Activated CD4-positive, CD25-positive, alpha-beta regulatory T cell treated with anti-CD3 and anti-CD28 coated beads, Interleukin-2, amount 50 U/mL, for 16 hours (primary cell): Measurements from ENCODE around the gene ZNF438.
"Not testable (repeated sequence)": the region's sequence is repeated elsewhere in the genome, so short reads cannot be mapped to it uniquely, and the experiment has no call there.

Experiments used
- DNase-seq: peaks from one replicate; pipeline ENCODE4 v3.0.0-alpha.2; 2020; ENCODE audit warnings: low read depth, low spot score

The ZNF438 gene, protein sequence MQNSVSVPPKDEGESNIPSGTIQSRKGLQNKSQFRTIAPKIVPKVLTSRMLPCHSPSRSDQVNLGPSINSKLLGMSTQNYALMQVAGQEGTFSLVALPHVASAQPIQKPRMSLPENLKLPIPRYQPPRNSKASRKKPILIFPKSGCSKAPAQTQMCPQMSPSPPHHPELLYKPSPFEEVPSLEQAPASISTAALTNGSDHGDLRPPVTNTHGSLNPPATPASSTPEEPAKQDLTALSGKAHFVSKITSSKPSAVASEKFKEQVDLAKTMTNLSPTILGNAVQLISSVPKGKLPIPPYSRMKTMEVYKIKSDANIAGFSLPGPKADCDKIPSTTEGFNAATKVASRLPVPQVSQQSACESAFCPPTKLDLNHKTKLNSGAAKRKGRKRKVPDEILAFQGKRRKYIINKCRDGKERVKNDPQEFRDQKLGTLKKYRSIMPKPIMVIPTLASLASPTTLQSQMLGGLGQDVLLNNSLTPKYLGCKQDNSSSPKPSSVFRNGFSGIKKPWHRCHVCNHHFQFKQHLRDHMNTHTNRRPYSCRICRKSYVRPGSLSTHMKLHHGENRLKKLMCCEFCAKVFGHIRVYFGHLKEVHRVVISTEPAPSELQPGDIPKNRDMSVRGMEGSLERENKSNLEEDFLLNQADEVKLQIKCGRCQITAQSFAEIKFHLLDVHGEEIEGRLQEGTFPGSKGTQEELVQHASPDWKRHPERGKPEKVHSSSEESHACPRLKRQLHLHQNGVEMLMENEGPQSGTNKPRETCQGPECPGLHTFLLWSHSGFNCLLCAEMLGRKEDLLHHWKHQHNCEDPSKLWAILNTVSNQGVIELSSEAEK

DNA sequence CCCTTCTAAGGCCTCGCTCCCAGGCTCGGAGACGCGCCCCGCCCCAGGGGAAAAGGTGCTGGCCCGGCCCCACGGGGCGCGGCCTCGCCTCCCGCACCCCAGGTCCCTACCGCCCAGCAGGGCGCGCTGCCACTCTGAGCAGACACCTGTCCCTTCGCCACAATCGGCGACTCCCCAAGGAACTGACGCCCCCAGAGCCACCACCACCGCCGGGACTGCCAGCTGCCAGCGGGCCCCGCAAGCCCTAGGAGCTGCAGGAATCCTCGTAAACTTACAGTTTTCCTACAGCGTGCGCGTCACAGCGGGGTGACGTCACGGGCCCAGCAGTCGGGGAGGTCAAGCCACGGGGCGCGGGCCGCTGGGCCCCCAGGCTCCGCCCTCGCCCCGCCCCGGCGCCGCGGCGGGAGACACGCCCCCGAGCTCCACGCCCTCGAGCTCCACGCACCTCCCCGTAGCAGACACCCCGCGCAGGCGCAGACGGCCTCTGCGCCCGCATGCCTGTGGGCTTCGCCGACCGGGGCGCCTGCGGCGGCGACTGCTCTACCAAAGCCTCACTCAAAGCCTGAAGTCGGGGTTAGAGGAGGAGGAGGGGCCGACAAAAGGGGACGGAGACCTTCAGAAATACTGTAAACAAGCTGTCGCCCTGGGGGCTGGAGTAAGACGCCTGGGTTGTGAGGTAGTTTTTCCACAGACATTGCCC, at the start of gene ZNF438:
TSS of gene ZNF438 (minus strand) at position 308 of the 700 bp plus-strand sequence. CDS start 154,831 bp downstream, outside the sequence.
- peak; percentile 86 for DNase-seq

DNA sequence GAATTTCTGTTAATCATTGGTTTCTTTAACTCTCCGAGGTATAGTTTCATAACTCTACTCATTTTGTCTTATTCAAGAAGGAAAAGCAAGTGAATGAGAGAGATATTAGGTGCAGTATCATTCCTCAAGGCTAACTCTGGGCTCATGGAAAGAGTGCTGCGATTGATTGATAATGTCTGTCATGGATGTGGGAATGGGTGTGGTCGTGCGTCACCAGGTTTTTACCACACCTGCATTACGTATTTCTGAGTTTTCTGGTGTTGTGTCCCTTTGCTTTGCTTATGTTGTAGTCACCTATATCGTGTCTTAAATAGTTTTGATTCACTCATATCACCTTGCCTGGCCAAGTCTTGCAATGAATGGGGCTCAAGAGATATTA, 44.9 kb upstream of the ZNF438 start:
- no peak for DNase-seq

DNA sequence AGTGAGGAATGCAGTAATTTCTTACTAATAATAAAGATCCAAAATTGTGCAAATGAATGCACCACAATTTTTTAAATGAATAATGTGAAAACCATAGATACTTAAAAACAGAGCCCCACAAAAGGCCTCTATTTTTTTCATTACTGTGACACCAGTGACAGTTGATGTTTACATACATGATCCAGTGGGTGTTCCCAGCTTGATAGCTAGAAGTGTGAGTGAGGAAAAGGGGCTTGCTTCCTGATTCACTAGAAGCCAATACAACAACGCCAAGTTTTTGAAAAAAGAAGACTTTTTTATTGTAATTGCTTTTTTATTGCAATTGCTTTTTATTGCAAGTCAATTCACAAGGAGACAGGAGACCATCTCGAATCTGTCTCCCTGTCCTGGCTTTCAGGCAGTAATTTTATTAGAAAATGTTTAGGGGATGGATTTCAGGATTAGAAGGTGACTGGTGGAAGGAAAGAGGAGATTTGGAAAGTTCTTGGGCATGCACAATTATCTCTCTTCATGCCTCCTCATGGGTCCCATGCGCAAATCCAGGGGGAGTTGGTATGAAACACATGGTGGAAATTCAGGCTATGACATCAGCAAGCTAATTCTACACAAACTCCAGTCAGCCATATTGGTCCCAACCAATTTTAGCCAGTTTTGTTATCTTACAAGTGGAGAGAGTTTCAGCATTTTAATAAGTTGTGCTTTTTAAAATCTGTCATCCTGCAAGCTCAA, 44.4 kb upstream of the ZNF438 start:
- no peak for DNase-seq

DNA sequence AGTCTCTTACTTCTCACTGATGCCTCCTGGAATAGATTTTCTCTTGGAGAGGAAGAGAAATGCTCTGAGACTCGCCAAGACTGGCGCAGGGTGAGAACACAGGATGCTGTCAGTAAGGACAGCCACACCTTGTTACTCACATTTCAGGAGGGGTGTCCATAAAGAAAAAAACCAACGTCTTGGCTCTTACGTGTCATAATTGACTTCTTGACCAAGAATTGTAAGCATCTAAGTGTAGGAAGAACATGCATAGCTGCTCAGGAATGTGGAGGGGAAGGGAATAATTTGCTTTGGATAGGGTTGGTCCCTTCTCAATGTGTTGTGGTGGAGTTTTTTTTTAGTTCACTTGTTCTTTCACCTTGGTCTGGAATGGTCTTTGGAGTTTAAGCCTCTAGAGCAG, 43.8 kb upstream of the ZNF438 start:
- no peak for DNase-seq

DNA sequence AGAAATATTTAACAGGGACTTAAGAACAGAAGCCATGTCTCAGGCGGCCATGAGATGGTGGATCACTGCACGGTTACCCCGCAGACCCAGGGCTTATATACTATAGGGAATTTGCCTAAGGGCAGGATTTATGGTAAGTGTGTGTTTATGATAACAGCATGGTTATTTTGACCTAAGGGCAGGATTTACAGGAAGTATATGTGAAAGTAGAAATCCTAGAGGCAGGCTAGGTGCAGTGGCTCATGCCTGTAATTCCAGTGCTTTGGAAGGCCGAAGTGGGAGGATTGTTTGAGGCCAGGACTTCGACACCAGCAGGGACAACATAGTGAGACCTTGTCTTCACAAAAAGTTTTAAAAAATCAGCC, 43.0 kb upstream of the ZNF438 start:
- no peak for DNase-seq

DNA sequence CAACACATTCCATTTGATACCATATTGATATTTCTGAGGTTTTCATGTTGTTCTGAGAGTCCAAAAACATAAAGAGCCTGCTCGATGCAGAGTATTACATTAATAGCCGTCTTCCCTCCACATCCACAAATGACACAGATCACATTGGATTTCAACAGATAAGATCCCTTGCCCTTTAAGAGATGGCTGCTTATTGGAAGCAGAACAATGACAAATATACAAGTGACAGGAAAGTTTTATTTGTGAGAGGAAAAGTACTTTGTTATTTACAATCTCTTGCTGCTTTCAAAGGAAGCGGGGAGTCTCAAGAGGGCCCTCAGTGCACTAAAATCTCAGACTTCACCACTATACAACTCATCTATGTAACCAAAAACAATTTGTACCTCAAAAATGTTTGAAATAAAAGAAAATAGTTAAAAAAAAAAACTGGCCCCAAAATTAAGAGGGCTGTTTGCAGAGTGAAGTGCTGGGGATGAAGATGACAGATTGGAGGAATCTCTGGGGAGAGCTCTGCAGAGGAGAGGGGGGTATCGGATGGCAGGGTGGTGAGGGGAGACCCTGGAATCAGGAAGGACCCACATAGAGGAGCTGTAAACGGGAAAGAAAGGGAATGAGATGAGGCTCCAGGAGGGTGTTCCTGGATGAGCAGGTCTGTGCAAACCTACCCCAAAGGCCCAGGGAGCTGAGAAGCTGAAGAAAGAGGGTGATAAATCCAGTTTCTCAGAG, 42.5 kb upstream of the ZNF438 start:
- no peak for DNase-seq

DNA sequence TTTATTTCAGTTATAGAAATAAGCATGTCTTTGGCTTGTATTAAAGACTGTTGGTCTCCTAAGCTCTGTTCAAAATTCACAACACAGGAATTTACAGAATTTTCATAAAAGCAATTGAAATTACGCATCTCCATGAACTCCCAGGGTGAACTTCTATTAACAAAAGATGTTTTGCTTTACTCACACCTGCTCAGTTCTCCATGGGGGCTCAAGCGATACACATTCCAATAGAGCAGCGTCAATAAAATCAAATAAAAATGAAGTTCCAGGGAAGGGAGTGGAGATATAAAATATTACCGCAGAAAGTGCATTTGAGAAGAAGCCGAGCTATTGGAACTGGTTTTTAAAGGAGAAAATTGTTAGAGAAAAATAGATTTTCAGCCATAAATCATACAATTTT, 41.5 kb upstream of the ZNF438 start:
- DNase-seq, result no peak

DNA sequence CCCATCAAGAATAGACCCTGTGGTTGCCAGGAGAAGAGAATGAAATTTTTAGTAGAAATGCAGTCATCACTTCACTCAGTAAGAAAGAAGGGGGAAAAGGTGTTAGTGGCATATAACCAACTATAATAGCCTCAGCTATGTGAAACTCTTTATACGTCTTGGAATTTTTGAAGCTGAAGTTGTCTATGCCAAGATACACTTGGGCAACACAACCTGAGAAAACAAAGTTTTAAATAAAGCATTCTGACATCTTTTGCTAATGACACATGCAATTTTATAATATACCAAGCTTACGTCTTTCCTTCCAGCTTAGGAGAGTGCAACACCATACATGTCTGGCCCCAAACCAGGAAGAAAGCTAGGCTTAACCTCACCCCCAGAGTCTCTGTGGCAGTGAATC, 40.8 kb upstream of the ZNF438 start:
- no peak for DNase-seq

DNA sequence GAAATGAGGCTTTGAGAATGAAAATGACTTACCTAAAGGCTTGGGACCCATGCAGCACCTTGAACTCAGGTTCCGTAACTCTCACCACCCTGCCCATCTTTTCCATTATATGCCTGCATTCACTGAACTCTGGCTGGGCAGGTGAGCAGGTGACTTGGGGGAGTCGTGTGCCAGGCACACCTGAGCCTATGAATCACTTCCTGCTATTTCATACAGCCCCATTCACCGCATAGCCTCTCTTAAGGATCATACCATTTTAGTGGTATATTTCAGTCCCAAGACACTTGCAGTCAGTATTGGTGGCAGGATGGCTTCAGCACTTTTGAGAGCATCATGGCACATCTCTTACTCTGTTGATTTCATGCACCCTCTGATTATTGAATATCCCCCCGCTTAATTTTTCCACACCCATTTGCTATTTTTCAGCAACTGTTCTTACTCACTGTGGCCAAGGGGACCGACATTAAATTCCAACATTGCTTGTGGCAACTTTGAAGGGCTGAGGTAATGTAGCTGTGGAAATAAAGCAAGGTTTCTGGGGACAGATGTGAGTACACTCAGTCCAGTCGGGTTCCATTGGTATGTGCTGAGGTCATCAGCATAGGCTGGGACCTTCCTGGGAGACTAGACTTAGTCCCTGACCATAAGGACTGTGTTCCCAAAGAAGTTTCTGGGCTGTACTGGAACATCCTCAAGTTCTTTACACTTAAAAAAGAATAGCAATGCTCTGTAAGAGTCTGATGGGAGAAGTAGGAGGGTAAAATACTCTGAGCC, 39.8 kb upstream of the ZNF438 start:
- DNase-seq, result no peak

DNA sequence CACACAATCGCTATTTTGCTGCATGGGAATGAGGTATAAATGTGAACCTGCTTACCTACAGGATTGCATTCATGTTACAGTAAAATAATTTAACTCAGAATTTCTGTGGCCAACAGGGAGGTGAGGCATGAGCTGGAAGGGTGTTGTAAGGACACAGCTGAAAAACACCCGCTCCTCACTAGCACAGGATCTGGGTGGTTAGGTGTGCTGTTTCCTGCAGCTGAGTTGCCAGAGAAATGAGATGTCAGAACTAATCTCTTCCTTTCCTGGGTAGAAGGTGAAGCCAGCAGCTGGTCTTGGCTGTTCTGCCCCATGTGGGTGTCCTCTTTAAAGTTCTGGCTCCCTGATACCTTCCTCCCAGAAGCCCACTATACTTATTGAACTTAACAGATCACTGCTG, 39.0 kb upstream of the ZNF438 start:
- DNase-seq, result no peak

DNA sequence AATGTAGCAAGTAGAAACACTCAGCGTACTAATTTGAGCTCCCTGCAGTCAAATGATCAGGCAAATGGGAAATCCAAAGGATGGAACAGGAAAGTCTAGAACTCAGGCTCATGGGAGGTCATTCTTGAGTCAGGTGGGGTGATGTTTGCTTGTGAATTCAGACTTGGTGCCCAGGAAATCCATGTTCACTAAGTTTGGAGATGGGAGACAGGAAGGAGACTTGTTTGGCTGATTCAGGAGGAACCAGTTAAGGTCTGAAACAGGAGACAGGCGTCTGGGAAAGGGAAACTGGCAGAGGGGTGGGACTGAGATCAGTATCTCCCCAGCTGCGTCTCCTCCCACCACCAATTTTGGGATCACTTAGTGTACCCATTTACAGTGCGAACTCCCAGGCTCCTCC, 38.4 kb upstream of the ZNF438 start:
- DNase-seq, result no peak

DNA sequence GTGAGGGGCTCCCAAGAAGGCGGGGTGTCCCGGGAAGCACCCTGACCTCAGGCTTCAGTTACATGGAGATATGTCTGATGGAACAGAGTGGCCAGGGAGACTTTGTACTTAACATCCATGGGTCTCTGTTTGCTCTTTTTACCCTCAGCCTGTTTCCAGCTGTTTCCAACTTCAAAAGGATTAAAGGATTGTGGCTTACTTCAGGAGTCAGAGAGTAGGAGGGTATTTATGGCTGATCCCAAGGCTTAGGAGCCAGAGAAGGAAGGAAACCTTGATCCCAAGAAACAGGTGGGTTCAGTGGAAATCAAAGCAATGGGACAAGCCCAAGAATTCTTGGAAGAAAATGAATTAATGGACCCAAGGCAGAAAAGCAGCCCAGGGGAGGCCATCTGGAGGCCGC, 37.7 kb upstream of the ZNF438 start:
- no peak for DNase-seq

DNA sequence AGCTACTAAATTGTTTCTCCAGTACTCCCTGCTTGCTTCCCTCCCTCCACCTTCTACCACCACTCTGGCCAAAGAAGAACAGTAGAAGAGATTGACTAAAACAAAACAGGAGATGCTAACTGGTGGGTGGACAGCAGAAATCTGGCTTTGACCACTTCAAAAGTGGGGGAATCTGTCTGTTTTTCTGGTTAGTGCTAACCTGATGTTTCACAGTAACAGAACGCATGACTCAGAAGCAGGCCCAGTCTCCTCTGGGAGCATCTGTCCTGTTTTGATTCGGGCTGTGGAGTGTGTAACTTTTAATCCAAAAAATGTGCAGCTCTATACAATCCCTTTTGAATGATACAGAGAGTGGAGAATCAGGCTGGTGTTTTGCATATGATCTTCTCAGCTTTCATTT, 32.7 kb upstream of the ZNF438 start:
- DNase-seq, result no peak

DNA sequence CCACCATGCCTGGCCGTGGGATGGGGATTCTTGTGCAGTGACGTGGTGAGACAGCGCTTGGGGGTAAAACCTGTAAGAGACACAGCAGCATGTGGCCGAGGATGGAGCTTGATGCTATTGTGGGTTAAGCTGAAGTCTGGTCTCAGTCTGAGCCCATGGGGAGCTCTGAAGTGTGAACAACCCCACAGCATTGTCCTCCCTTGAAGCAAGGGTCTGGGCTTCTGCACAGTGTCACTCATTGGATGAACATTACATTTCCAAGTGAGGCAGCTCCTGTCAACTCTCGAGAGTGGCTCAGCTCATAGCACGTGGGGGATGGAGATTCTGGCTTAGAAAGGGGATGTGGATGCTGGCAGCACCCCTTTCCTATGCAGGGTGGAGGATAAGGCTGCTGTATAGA, 32.2 kb upstream of the ZNF438 start:
- no peak for DNase-seq

DNA sequence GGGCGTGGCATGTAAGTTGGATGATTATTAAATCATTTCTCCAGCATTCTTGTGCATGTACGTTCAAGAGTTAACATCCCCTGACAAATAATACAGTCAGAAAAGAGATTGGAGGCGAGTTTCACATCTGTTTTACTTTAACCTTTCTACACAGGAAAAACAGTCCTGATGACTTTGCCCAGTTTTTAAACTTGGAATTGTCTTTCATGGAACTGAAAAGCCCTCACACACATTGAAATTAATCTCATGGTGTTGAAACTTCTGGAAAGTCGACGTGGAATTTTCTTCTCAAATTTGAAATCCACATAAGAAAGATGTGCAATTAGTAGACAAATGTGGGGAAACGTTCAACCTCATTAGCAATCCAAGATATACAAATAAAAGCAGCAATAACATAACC, 31.2 kb upstream of the ZNF438 start:
- no peak for DNase-seq

DNA sequence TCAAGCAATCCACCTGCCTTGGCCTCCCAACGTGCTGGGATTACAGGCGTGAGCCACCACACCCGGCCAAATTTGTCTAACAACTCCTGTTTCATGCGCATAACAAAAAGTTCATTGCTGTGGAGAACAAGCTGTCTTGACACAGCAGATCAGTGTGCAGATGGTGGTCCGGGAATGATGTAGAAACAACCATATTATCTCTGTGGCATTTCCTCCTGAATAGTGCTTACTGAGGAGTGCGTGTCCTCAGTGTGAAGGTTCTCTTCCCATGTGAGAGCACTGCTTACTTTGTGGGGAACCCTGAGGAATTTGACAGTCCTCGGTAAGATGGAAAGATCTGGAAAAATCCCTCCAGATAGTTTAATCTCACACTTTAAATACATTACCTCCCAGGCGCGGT, 30.3 kb upstream of the ZNF438 start:
- DNase-seq, result no peak

DNA sequence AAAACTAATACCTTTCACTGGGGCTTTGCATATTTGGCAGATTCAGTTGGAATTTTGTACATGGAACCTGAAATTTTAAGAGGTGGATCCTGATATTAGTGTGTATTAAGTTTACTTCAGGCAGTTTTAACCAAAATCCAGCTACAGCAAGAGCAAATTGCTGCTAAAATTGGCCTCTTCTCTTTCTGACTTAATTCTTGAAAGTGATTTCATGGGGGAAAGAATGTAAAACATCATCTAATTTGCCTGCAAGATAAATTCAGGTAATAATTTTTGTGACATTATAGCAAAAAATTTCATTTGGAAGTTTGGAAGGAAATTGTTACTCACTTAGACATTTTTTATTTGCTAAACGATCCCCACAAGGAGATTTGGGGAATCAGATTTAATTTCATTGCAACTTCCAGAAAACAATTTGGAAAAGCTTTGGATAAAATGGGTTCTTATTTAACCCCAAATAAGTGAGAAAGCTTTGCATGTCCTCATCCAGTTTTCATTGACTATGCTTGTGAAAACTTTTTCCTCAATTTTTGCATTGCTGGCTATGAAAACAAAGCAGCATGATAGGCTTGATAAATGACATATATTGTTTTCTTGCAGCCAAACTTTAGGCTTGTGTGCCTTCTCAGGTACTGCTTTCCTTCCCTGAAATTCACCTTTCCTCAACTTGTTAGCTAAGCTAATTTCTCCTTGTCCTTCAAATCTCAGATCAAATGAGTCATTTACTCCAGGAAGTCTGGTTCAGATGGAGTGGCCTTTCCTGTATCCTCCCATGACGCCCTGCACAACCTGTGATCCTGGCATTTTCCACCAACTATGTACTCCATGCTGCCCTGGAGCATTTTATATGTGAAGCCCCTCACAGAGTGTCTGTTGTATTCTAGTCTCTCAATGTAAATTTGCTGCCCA, 27.4 kb upstream of the ZNF438 start:
- no peak for DNase-seq

DNA sequence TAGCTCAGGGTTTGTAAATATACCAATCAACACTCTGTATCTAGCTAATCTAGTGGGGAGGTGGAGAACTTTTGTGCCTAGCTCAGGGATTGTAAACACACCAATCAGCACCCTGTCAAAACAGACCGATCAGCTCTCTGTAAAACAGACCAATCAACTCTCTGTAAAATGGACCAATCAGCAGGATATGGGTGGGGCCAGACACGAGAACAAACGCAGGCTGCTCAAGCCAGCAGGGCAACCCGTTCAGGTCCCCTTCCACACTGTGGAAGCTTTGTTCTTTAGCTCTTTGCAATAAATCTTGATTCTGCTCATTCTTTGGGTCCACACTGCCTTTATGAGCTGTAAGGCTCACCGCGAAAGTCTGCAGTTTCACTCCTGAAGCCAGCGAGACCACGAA, 25.0 kb upstream of the ZNF438 start:
- DNase-seq, result not testable (repeated sequence)

DNA sequence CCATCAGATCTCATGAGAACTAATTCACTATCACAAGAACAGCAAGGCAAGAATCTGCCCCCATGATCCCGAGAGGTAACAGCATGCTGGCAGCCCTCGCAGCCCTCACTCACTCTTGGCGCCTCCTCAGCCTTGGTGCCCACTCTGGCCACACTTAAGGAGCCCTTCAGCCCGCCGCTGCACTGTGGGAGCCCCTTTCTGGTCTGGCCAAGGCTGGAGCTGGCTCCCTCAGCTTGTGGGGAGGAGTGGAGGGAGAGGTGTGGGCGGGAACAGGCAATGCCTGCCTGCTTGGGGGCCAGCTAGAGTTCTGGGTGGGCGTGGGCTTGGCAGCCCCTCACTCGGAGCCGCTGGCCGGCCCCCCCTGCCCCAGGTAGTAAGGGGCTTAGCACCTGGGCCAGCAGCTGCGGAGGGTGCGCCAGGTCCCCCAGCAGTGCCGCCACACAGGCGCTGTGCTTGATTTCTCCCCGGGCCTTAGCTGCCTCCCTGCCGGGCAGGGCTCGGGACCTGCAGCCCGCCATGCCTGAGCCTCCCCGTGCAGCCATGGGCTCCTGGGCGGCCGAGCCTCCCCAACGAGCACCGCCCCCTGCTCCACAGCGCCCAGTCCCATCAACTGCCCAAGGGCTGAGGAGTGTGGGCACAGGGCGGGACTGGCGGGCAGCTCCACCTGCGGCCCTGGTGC, 24.0 kb upstream of the ZNF438 start:
- no peak for DNase-seq
